ENCODE measurements around the gene RAB15.

The RAB15 gene

DNA sequence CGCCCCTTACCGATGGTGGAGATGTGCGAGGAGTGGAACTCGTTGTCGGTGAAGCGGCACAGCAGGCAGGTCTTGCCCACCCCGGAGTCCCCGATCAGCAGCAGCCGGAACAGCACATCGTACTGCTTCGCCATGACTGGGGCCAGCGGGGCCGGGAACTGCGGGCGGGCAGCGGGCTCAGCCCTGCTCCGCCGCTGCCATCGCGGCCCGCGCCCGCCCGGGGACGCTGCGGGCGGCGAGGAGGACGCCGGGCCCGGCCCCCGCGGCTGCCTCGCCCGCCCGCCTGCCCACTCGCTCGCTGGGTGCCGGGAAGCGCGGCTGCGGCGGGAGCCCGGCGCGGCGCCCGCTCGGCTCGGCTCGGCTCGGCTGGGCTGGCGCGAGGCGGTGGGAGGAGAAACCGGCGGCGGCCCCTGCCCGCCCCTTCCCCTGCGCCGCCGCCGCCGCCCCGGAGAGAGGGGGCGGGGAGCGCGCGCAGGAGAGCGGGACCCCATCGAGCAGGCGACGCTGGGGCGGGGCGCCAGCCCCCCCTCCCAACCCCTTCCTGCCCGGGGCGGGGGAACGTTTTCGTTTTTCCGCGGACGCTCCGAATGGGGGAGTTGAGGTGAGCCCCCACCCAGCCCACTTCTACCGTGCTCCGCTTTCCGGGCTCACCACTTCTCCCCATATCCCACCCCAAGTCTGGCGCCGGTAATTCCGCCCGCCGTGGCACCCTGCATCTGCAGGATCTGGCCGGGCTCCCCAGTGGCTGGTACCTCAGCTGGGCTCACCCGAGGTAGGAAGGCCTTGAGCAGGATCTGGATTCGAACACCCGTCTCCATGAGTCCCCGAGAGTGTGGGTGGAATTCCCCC is at the start of gene RAB15:
Gene RAB15 (minus strand): TSS at position 394 of the 849 bp plus-strand sequence. CDS start 260 bp downstream, at position 134.
- DNase-seq (ENCODE audit: low spot score), result peak; percentile 80

DNA sequence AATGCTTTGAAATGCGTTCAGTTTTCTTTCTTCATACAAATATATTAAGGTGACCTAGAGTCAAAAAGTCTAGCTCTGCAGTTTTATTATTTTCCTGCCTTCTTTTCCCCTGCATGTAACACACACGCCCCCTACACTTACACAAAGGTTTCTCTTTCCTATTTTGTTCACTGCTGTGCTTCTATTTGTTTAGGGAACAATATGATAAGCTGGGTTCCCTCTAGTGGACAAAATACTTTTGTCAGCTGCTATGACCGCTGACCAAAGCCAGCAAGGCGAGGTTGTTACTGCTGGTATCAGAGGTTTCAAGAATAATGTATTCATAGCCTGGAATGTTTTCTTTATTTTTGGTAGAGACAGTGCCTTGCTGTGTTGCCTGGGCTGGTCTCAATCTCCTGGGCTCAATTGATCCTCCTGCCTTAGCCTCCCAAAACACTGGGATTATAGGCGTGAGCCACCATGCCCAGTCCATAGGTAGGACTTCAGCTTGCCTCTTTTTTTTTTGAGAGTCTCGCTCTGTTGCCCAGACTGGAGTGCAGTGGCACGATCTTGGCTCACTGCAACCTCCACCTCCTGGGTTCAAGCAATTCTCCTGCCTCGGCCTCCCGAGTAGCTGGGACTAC is 47.9 kb upstream of the RAB15 start:
- DNase-seq (ENCODE audit: low spot score), result no peak

DNA sequence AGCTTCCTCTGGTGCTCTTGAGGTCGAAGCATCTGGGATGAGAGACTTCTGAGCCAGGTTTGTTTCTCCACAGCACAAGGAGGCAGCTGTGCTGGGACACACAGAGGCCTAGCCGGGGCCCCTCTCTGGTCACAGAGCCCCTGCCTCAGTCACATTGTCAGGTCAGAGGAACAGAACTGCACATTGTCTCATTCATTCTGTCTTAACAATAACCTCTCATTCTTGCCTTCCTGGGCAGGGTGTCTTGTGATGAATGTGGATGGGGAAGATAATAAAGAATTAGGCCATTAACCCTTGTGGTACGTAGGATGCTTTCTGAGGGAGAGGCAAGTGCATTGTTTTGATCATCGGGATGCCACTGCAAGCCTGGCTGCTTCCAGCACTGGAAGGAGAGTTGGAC is 44.3 kb upstream of the RAB15 start:
- no peak for DNase-seq (ENCODE audit: low spot score)

DNA sequence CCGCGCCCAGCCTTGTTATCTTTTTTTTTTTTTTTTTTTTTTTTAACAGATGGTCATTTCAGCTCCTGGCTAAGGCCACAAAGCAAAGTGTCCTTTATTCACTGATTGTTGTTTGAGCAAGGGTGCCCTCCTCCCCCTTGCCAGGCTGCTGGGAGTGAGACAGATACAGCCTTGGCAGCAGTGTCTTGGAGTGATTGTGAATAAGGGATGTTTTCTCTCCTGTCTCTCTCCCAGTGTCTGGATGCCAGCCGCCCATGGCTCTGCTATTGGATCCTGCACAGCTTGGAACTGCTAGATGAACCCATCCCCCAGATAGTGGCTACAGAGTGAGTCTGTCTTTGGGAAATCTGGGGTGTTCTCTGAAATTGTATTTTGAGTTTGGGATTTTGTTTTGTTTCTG is 43.3 kb upstream of the RAB15 start:
- no peak for DNase-seq (ENCODE audit: low spot score)

DNA sequence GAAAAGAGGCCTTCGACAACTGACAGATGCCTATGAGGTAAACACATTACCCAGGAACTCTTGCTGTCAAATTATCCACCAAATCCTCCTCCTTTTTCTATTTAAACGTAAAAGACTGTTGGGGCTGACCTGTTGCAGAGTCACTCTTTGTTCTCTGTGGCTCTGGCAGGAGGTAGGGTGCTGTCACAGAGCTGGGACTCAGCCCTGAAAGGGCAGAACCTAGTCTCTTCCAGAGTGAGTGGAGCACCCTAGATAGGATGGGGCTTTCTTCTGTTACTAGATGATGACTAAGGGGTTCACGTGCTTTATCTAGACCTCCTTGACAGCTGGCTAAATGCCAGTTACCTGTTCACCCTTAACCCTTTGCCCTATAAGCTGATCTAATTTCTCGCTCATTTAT is 40.2 kb upstream of the RAB15 start:
- DNase-seq (ENCODE audit: low spot score), result no peak

DNA sequence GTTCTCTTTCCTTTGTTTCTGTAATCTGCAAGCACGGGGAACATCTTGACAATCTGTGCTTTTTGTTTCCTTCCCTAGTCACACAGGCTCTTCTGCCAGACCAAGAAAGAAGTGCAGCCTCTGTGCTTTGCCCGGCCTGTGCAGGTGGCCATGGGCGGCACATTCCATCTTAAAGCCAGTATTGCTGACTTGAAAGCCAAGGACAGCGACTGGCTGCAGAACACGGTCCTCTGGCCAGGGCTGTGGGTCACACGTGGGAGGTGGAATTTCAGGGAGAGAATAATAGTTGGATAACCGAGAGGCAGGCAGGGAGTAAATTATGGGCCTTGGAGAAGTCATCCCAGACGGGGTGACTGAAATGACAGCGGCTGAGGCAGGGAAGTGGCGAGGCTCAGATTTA is 39.4 kb upstream of the RAB15 start:
- DNase-seq (ENCODE audit: low spot score), result no peak

DNA sequence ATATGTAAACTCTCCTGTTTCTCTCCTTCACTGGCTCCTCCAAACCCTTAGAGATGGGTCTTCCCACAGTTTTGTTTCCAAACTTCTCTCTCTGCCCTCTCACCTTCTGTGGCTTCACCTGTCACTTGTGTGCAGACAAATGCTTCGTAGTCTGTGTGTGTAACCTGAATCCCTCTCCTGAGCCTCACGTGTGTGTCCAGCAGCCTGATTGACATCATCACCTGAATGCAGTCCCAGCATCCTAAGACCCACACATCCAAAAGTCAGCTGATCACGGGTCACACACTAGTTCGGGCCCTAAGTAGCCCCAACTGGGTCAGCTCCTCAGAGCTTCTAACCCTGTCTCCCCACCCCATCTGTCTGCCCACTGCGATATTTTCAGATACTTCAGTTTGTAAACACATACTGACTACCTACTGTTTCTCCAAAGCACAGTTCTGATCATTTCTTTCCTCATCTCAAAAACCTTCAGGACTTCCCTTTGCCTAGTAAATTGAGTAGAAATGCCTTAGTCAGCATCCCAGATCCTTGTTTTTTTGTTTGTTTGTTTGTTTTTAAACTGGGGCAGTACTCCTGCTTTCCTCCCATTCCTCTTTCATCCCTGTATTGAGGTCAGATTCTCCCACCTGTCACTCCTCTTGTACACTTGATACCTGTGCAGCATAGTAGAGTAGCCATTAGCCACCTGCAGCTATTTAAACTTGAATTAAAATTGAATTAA is 38.2 kb upstream of the RAB15 start:
- DNase-seq (ENCODE audit: low spot score), result no peak

DNA sequence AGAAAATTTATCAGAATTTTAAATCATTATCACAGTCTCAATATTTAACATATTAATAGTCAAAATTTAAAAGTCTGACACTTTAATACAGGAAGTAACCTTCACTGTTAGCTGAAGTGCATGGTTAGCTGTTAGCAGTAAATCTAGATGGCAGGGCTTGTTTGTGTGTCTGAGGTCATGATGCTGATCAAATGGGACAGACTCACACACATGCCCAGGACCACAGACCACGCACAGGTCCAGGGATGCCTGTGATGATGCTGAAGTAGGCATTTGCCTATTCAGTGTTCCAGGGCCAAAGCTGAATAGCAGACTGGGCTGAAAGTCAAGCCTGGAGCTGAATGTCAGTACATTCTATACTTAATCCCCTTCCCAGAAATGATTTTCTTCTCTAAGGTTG is 35.1 kb upstream of the RAB15 start:
- DNase-seq (ENCODE audit: low spot score), result no peak

DNA sequence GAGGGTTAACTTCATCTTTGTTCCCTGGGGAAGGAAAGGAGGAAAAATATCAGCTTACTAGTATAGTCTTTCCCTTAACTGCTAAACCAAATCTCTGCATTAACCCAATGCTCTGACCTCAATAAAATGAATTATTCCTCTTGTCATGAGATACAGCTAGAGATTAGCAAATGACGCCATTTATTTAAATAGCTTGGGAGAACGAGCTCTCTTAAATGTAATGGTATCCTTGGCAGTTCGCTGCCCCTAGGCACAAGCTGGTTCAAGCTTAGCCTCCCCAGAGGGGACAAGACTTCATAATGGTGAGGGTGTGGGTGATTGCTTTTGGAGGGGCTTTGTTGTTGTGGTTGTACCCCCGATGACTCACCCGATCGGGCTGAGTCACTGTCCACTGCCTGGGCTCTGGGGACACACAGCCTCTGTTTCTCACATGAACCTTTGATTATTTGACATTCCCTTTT is 34.2 kb upstream of the RAB15 start:
- no peak for DNase-seq (ENCODE audit: low spot score)

DNA sequence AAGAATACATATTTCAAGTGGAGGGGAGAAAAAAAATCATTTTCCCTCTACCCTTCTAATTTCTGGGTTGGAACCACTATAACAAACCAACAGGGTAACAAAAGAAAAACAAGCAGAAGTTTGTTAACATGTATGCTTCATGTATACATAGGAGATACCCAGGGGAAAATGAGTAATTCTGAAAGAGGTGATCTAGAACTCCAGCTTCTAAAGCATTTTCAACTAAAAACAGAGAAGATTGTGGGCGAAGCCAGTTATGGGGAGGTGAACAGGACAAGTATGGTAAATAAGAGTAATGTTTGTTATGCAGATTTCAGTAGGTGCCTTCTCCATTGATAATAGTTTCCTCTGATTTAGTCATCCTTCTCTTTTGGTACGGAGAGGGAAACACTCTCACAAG is 31.3 kb upstream of the RAB15 start:
- no peak for DNase-seq (ENCODE audit: low spot score)

DNA sequence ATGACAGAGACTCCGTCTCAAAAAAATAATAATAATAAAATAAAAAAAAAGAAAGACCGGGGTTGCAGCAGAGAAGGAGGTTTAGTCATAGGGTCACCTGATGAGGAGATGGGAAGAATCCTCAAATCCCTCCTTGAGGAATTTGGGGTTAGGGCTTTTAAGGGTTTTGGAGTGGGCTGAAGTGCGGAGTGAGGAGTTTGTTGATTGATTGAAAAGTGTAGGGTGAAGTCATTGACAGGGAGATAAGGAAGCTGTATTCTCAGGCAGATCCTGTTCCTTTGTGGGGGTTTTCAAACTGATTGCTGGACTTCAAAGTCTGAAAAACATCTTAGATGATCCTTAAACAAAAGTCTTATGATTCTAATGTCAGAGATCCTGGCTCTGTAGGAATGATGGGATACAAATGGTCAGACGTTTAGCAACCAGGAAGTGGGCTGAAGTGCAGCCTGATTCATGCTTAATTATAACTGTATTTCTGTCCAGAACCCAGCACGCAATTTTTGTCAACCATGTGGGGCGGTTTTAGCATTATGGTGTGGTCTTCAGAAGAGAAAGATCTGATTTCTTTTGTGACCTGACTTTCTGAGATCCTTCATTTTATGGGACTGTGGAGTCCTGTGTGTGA is 30.6 kb upstream of the RAB15 start:
- DNase-seq (ENCODE audit: low spot score), result no peak

DNA sequence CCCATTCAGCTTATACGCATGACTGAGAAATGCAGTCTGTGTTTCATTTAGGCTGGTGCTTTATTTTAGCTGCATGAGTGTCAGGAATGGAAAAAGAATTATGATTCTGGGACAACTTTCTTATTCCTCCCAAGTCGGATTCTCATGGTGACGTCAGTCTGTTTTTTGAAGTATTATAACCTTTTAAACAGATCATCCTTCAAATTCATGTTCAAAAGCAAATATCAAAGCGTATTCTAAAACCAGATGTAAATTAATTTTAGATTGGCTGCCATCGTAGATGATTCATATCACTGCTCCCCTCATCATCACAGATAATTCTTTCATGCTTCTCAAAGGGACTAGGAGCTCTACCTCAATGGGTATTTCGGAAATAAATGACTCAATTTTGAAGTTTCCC is 29.6 kb upstream of the RAB15 start:
- no peak for DNase-seq (ENCODE audit: low spot score)

DNA sequence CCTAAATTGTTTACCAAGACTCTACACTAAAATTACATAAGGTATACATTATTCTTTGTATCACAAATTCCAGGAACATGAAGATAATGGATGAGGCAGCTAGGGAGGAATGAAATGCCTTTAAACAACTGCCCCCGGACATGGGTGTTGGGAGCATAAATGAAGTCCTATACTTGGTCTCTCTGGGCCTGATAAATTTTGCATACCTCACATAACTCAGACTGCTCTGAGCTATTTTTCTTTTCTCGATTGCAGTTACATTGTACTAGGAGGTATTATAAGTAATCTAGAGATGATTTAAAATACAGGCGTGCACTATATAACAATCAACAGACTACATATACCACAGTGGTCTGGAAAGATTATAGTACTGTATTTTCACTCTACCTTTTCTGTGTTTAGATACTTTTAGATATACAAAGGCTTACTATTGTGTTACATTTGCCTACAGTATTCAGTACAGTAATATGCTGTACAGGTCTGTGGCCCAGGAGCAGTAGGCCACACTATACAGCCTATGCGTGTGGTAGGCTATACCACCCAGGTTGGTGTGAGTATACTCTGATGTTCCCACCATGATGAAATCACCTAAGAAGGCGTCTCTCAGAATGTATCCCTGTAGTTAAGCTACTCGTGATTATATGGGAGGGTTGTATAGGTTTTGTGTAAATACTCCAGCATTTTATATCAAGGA is 28.9 kb upstream of the RAB15 start:
- no peak for DNase-seq (ENCODE audit: low spot score)

DNA sequence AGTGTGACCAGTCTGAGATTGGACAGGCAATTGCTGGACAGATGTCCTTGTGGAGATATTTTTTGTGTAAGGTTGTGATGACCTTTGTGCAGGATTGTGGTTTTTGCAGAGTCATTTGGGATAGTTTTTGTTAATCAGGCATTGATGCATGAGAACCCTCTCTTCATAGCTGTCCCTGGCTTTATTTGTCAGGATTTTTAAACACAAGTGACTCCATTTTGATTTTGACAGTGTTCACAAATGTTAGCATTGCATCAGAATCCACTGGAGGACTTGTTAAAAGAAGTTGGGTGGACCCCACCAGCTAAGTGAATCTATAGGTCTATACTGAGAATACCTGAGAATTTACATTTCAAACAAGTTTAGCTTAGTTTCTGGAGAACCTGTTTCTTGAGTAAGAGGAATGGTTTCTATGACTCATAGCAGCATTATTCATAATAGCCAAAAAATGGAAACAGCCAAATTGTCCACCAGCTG is 26.4 kb upstream of the RAB15 start:
- DNase-seq (ENCODE audit: low spot score), result no peak

DNA sequence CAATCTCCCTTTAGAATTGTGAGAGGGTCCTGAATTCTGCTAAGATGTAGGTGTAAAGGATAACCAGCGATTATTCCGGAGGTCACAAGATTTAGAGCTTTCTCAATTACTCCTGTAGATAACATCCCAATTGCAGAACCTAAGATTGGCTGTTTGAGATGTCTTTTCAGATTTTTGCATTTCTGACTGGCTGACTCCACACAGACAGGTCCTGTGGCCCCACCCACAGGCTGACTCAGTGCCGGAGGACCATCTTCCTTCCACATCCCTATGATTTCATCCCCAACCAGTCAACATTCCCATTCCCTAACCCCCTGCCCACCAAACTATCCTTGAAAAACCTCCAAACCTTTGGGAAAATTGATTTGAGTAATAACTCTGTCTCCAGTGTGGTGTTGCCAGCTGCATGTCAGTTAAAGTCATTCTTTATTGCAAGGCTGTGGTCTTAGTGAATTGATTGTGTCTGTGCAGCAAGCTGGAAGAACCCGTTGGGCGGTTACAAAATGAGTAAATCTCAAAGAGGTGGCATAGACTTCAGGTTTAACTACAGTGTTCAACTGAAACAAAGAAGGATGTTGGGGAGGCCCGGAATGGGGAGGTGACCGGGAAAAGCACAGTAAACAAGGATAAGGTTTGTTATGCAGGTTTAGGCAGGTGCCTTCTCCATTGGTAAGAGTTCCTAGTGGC is 25.1 kb upstream of the RAB15 start:
- no peak for DNase-seq (ENCODE audit: low spot score)

DNA sequence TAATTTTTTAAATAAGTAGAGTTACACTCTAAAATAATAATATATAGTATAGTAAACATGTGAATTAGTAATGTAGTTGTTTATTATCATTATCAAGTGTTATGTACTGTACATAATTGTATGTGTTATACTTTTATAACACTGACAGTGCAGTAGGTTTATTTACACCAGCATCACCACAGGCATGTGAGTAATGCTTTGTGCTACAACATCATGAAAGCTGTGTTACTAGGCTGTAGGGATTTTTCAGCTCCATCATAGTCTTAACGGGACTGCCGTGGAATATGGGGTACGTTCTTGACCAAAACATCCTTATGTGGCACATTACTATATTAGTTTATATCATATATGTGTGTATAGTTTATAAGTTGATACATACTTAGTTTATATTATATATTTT is 23.2 kb upstream of the RAB15 start:
- no peak for DNase-seq (ENCODE audit: low spot score)

DNA sequence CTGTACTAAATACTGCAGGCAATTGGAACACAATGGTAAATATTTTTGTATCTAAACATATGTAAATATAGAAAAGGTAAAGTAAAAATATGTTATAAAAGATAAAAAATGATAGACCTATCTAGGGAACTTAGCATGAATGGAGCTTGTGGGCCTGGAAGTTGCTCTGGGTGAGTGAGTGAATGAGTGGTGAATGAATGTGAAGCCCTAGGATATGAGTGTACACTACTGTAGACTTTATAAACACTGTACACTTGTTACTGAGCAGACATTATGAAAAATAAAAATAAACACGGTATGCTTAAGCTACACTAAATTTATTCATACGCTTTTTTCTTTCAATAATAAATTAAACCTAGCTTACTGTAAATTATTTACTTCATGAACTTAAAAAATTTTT is 22.4 kb upstream of the RAB15 start:
- no peak for DNase-seq (ENCODE audit: low spot score)

DNA sequence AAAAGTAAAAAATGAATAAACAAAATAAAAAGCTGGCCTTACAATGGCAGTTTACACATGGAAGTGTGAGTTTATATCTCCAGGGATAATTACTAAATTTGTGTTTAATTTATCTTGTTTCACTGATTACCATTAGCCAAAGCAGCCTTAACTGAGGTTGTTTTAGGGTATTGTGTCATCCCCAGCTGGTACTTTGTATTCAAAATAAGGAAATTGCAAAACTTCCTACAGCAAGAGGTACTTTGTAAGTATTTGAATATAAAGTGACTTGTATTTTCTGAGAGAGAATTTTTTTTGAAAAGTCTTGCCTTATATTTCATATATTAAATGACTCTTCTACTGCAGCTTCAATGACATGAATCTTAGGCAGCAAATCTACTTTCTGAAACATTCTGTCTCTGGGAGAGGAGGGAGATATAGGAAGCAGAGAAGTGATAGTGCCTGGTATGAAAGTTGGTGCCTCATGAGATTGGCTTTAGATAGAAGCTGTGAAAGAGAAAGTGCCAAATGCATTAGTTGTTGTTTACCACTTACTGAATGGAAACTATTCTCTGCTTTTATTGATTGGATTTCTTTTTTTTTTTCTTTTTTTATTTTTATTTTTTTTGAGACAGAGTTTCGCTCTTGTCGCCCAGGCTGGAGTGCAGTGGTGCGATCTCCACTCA is 21.3 kb upstream of the RAB15 start:
- DNase-seq (ENCODE audit: low spot score), result no peak

DNA sequence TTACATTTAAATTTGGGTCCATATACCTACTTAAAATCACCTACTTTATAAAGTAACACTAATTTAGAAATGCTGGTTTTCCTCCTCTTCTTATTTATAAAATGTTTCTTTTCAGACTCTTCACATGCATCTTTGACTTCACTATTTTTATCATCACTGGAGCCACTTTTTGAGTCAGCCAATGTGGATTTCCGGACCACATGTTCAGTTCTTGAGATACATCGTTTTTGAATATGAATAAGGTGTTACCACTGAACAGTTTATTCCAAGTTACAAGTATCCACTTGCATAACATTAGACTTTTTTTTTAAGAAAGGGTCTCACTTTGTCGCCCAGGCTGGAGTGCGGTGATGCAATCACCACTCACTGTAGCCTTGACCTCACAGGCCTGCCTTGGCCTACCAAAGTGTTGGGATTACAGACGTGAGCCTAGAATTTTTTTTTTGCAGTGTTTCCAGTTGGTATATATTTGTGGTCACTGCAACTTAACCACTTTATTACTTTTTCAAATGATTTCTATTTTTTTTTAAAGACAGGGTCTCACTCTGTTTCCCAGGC is 20.3 kb upstream of the RAB15 start:
- DNase-seq (ENCODE audit: low spot score), result no peak

DNA sequence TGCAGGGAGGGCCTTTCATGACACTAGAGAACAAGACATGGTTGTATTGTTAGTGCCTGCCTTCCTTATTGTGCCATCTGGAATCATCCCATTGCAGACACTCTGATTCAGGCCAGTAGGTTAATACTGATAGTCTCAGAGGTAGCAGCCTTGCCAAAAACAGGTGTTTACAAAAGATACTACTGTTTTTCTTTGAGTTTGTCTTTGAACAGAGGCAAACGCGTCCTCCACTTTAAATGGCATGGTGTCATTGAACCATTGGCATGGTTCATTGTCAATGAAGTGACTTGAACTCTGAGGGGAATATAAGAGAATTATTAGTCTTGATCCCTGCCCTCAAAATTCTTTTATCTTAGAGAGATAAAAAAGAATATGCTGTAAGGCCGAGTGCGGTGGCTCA is 18.8 kb upstream of the RAB15 start:
- DNase-seq (ENCODE audit: low spot score), result no peak
